DMS153 (cell line): ENCODE results near the gene MAPK7.
"Not testable (repeated sequence)": the region's sequence is repeated elsewhere in the genome, so short reads cannot be mapped to it uniquely, and the experiment has no call there.

Source experiments
- DNase-seq: peaks from one replicate; lab custom pipeline; 2025; lab: John Stamatoyannopoulos, UW

The MAPK7 gene

GRCh38 chr17:19343256-19343630, 35.1 kb upstream of the MAPK7 start:
- DNase-seq: no peak

GRCh38 chr17:19343671-19344151, 34.6 kb upstream of the MAPK7 start:
- DNase-seq: no peak

DNA sequence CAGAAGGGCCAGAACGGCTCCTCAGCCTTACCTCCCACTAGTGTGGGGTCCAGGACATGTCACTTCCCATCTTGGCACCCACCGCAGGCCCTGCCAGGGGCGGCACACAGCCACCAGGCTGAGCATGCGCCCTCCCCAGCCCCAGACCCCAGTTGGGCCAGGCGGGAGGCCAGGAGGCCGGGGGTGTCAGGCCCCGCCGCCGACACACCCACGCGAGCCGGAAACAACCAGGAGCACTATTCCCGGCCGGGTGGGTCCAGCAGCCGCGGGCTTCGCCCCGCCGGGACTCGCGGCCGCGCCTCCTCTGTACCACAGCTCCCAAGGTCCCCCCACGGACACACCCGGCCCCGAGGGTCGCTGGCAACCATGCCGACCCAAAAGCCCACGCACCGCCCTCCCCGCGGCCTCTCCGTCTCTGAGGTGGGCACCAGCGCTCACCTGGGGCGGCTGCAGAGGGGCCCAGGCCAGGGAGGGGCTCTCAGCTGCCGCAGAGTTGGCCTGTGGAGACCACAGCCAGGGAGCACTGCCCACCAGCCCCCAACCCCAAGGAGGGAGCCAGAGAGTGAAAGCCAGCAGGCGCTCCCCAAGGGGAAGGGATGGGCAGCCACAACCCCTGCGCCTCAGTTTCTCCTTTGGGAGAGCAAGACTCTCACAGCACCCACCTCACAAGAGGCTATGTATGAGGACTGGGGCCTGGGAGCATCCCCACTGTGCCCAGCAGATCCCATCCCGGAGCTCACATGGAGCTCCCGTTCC, 33.8 kb upstream of the MAPK7 start:
- DNase-seq: no peak

DNA sequence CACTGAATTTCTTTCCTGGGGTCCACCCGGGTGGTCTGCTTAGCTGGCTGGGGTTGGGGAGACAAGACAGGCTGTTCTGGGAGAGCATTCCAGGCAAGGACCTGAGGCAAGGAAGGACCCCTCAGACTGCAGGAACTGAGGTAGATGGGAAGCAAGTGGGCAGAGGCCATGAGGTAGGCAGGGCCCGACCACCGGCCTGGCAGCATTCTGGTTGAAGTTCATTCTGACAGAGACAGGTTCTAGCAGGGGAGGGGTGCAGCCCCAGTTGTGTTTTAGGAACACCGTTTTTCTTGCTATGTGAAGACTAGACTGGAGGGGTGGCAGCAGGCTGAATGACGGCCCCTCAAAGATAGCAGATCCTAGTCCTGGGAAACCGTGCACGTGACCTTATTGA, 33.2 kb upstream of the MAPK7 start:
- no peak for DNase-seq

- no peak for DNase-seq
Measured at GRCh38 chr17:19345486-19346350, 32.6 kb upstream of the MAPK7 start.

- peak; percentile 44 for DNase-seq
Measured at GRCh38 chr17:19346351-19347255, 31.7 kb upstream of the MAPK7 start.

DNA sequence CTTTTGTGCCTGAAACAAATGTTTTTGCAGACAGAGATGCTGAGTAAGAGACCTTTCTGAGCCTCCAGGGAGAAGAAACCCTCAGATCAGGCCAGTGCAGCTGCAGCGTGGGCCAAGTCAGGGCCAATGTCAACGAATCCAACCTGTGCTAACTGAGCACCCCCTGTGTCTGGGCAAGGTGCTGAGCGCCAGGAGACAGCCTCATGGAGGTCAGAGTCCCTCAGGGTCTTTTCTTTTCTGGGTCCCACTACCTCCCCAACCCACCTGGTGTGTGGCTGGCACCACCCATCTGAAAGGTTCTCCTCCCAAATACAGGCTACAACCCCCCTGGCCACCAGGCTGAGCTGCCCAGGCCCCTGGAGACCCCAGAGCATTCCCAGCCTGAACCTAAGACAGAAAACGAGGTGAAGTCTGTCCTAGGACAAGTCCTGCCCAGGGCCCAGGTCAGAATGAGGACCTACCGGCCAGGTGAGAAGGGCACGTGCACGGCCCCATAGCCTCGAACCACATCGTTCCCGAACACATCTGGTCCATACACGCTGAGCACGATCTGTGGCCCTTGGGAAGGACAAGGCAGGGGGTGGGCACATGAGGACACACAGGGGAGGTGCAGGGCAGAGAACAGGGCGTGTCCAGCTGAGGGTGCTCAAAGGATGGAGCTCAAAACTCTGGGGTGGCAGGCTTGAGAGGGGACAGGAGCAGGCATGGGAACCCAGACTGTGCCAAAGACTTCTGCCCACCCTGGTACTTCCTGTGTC, 30.8 kb upstream of the MAPK7 start:
- no peak for DNase-seq

- DNase-seq: no peak
Measured at GRCh38 chr17:19348081-19348650, 30.1 kb upstream of the MAPK7 start.

GRCh38 chr17:19348806-19349205, 29.5 kb upstream of the MAPK7 start:
- DNase-seq: no peak

DNA sequence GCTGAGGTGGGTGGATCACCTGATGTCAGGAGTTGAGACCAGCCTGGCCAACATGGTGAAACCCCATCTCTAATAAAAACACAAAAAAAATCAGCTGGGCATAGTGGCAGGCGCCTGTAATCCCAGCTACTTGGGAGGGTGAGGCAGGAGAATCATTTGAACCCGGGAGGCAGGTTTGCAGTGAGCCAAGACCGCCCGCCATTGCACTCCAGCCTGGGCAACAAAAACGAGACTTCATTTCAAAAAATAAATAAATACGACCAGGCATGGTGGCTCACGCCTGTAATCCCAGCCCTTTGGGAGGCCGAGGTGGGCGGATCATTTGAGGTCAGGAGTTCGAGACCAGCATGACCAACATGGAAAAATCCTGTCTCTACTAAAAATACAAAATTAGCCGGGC, 24.9 kb upstream of the MAPK7 start:
- DNase-seq: not testable (repeated sequence)

DNA sequence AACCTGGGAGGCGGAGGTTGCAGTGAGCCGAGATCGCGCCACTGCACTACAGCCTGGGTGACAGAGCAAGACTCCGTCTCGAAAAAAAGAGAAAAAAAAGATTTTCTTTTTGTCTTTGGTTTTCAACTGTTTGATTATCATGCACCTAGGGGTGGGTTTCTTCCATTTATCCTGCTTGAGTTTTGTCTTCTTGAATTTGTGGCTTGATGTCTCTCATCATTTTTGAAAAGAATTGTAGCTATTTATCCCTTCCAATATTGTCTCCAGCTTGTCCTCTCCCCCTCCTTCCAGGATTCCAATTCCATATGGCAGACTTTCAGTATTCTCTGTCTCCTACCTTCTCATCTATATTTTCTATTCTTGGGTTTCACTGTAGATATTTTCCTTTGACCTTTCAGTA, 23.6 kb upstream of the MAPK7 start:
- DNase-seq: no peak

DNA sequence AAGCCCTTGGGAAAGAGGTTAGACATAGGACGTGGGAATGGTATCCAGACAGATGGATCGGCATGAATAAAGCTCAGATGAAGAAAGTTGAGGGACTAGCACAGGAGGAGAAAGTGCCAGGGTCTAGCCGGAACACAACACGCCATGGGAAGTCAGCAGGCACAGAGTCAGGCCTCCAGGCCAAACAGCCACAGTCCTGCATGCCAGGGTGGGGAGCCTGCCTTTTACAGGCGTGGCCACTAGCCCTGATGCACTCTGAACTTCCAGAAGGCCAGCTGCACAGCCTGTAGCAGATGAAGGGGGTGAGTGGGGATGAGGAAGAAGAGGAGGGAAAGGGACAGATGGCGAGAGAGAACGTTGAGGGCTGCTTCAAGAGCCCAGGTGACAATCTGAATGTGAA, 20.9 kb upstream of the MAPK7 start:
- no peak for DNase-seq

- DNase-seq: no peak
Measured at GRCh38 chr17:19357761-19358160, 20.5 kb upstream of the MAPK7 start.

GRCh38 chr17:19359151-19359550, 19.1 kb upstream of the MAPK7 start:
- DNase-seq: no peak

DNA sequence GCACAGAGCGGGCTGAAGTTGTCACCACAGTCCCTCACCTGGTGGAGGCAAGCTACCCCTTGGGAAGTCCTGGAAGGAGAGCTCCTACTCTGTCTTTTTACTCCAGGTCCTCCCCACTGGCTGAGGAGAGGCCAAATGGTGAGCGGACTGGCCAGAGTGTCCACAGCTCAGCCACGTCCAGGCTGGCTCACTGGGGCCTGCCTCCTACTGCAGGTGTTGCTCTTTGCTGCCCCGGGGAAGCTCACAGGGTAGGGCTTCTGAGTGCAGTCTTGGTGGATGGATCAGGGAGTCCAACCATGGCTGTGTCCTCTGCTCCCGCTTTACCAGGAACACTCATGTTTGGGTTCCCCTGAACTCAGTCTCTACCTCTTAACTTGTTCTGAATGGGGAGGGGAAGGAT, 18.4 kb upstream of the MAPK7 start:
- DNase-seq: no peak

DNA sequence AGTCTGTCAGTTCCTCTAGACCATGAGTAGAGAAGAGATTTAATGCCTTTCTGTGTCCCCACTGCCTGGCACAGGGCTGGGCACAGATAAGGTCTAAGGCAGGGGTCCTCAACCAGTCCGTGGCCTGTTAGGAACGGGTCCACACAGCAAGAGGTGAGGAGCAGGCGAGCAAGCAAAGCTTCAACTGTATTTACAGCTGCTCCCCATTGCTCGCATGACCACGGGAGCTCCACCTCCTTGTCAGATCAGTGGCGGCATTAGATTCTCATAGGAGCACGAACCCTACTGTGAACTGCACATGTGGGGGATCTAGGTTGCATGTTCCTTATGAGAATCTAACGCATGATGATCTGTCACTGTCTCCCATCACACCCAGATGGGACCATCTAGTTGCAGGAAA, 17.5 kb upstream of the MAPK7 start:
- no peak for DNase-seq

- no peak for DNase-seq
Measured at GRCh38 chr17:19361326-19361725, 17.0 kb upstream of the MAPK7 start.

GRCh38 chr17:19361944-19362276, 16.4 kb upstream of the MAPK7 start:
- DNase-seq: no peak

GRCh38 chr17:19362277-19363113, 15.8 kb upstream of the MAPK7 start, which contains the start of gene B9D1:
B9D1 (minus strand) TSS chr17:19362723; CDS start chr17:19362569, 154 bp downstream.
- DNase-seq: peak; percentile 64

GRCh38 chr17:19363114-19363438, 15.2 kb upstream of the MAPK7 start:
- DNase-seq: no peak
